ENCODE data around the gene CLMN. TPM values are rescaled to one million over a fixed set of nuclear protein-coding genes. Genes with fewer than 3 reads are reported as not detected.

Gene CLMN
- total and polyA plus RNA-seq, 2 experiments from 2014 or later, result 3.2 to 5.7 TPM

DNA sequence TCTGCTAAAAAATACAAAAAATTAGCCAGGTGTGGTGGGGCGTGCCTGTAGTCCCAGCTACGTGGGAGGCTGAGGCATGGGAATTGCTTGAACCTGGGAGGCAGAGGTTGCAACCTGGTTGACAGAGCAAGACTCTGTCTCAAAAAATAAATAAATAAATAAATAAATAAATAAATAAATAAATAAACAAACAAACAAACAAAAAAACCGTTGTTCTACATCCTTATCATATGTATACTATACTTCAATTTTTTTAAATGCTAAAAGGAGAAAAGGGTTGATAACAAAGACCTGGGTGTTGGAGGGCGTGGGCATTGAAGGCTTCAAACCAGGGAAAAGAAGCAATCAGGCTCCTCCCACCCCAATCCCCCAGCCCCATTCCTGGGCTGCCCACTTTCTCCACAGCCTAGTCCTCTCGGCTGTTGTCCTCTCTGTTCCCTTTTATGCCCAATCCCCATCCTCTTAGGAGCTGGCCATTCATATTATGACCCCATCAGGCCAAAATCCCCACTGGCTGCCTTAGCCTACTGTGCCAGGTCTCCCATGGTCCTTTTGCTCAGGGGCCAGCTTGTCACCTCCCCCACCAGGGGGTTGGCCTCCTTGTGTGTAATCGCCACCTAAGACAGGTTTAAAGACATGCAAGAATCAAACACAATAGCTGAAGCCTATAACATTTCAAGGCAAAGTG, 30.2 kb downstream of the CLMN start (continued):
- TF ChIP-seq, protein P1, sequence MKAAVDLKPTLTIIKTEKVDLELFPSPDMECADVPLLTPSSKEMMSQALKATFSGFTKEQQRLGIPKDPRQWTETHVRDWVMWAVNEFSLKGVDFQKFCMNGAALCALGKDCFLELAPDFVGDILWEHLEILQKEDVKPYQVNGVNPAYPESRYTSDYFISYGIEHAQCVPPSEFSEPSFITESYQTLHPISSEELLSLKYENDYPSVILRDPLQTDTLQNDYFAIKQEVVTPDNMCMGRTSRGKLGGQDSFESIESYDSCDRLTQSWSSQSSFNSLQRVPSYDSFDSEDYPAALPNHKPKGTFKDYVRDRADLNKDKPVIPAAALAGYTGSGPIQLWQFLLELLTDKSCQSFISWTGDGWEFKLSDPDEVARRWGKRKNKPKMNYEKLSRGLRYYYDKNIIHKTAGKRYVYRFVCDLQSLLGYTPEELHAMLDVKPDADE (IDR thresholded peaks at IDR 0.05), result no peak
- no peak for TF ChIP-seq CREB1 (CRISPR knock-in tag; IDR thresholded peaks at IDR 0.05; ENCODE audit: low read depth)
- no peak for TF ChIP-seq NANOG (IDR thresholded peaks at IDR 0.05; ENCODE audit: borderline replicate concordance)

- H3K27me3 ChIP-seq (ENCODE audit: insufficient read depth), result no peaks in the 10 kb centered on the region
- DNase-seq (ENCODE audit: low spot score) (no peak), ATAC-seq (no peak)
- no peak overlapping the region for H2AFZ ChIP-seq
- peaks cover 32% of the 10 kb centered on the region for H3K4me1 Mint-ChIP-seq
- H4K20me1 ChIP-seq (replicated peaks; ENCODE audit: insufficient read depth), result no peaks in the 10 kb centered on the region
- no peak overlapping the region for H3K4me3 ChIP-seq
- no peak overlapping the region for H3K27ac Mint-ChIP-seq
- H3K79me2 ChIP-seq (replicated peaks; ENCODE audit: insufficient read depth), result no peaks in the 10 kb centered on the region
- no peak overlapping the region for H3K27ac ChIP-seq (ENCODE audit: low read depth)
- H3K27me3 Mint-ChIP-seq (ENCODE audit: insufficient read depth, low read depth, poor library complexity), result peaks cover 6% of the 10 kb centered on the region
- H3K9me3 Mint-ChIP-seq, result no peaks in the 10 kb centered on the region; the same call in 1 of the 3 replicates
- TF ChIP-seq, protein P2, sequence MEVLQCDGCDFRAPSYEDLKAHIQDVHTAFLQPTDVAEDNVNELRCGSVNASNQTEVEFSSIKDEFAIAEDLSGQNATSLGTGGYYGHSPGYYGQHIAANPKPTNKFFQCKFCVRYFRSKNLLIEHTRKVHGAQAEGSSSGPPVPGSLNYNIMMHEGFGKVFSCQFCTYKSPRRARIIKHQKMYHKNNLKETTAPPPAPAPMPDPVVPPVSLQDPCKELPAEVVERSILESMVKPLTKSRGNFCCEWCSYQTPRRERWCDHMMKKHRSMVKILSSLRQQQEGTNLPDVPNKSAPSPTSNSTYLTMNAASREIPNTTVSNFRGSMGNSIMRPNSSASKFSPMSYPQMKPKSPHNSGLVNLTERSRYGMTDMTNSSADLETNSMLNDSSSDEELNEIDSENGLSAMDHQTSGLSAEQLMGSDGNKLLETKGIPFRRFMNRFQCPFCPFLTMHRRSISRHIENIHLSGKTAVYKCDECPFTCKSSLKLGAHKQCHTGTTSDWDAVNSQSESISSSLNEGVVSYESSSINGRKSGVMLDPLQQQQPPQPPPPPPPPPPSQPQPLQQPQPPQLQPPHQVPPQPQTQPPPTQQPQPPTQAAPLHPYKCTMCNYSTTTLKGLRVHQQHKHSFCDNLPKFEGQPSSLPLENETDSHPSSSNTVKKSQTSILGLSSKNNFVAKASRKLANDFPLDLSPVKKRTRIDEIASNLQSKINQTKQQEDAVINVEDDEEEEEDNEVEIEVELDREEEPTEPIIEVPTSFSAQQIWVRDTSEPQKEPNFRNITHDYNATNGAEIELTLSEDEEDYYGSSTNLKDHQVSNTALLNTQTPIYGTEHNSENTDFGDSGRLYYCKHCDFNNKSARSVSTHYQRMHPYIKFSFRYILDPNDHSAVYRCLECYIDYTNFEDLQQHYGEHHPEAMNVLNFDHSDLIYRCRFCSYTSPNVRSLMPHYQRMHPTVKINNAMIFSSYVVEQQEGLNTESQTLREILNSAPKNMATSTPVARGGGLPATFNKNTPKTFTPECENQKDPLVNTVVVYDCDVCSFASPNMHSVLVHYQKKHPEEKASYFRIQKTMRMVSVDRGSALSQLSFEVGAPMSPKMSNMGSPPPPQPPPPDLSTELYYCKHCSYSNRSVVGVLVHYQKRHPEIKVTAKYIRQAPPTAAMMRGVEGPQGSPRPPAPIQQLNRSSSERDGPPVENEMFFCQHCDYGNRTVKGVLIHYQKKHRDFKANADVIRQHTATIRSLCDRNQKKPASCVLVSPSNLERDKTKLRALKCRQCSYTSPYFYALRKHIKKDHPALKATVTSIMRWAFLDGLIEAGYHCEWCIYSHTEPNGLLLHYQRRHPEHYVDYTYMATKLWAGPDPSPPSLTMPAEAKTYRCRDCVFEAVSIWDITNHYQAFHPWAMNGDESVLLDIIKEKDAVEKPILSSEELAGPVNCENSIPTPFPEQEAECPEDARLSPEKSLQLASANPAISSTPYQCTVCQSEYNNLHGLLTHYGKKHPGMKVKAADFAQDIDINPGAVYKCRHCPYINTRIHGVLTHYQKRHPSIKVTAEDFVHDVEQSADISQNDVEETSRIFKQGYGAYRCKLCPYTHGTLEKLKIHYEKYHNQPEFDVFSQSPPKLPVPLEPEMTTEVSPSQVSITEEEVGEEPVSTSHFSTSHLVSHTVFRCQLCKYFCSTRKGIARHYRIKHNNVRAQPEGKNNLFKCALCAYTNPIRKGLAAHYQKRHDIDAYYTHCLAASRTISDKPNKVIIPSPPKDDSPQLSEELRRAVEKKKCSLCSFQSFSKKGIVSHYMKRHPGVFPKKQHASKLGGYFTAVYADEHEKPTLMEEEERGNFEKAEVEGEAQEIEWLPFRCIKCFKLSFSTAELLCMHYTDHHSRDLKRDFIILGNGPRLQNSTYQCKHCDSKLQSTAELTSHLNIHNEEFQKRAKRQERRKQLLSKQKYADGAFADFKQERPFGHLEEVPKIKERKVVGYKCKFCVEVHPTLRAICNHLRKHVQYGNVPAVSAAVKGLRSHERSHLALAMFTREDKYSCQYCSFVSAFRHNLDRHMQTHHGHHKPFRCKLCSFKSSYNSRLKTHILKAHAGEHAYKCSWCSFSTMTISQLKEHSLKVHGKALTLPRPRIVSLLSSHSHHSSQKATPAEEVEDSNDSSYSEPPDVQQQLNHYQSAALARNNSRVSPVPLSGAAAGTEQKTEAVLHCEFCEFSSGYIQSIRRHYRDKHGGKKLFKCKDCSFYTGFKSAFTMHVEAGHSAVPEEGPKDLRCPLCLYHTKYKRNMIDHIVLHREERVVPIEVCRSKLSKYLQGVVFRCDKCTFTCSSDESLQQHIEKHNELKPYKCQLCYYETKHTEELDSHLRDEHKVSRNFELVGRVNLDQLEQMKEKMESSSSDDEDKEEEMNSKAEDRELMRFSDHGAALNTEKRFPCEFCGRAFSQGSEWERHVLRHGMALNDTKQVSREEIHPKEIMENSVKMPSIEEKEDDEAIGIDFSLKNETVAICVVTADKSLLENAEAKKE (CRISPR knock-in tag; IDR thresholded peaks at IDR 0.05), result no peak
- TF ChIP-seq STAT1 (IDR thresholded peaks at IDR 0.05; ENCODE audit: unreplicated experiment) (no peak), NANOG (IDR thresholded peaks at IDR 0.05; ENCODE audit: borderline replicate concordance) (no peak), CTCF (conservative IDR thresholded peaks at IDR 0.05; ENCODE audit: low read depth in 2 of 2) (no peak), POLR2AphosphoS5 (IDR thresholded peaks at IDR 0.05; ENCODE audit: low read depth) (no peak)
- TF ChIP-seq, protein P1 (IDR thresholded peaks at IDR 0.05), result no peak
- H3K4me2 ChIP-seq, result no peak overlapping the region
- H3K9me2 ChIP-seq (ENCODE audit: insufficient read depth), result 0 out of 2 replicates have a peak, but pooled peaks cover 2% of the 10 kb centered on the region
- peaks cover 9% of the 10 kb centered on the region; the same call in 1 of the 3 replicates for H3K36me3 Mint-ChIP-seq (ENCODE audit: low read depth)
- no peaks in the 10 kb centered on the region for H3K36me3 ChIP-seq (ENCODE audit: insufficient read depth)
- peaks cover 9% of the 10 kb centered on the region for H3K4me1 ChIP-seq (ENCODE audit: insufficient read depth)
- no peak overlapping the region for H3K4me3 Mint-ChIP-seq
- H3F3A ChIP-seq (replicated peaks; ENCODE audit: low read depth), result no peaks in the 10 kb centered on the region
Observed at GRCh38 chr14:95288672-95289322, 30.9 kb downstream of the CLMN start.
